ENCODE results near the gene GNGT1.

DNA sequence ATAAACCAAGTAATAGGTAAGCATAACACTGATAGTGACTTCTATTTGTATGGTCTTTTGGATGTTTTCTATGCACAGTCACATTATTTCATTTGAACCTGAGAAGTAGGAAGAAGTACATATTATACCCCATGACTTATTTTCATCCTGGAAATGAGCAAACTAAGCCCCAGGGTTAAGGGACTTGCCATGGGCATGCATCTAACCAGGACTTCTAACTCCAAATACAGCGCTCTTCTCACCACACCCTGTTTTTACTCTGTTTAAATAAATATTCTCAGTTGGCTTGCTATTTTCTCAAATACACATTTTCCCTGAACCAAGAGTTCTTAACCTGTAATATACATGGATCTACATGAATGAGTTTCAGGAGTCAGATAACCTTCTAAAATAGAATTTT is 31.5 kb downstream of the GNGT1 start:
- TF ChIP-seq FOXK2 (IDR thresholded peaks at IDR 0.05) (no peak), ELF4 (IDR thresholded peaks at IDR 0.05) (no peak), BHLHE40 (IDR thresholded peaks at IDR 0.05; ENCODE audit: borderline replicate concordance) (no peak), ARNT (IDR thresholded peaks at IDR 0.05) (no peak), SP1 (IDR thresholded peaks at IDR 0.05) (no peak), FOXA1 (IDR thresholded peaks at IDR 0.05) (no peak), TARDBP (IDR thresholded peaks at IDR 0.05) (no peak), ZNF384 (IDR thresholded peaks at IDR 0.05) (no peak), LEF1 (IDR thresholded peaks at IDR 0.05; ENCODE audit: borderline replicate concordance) (no peak), NFRKB (IDR thresholded peaks at IDR 0.05) (no peak), HDGF (IDR thresholded peaks at IDR 0.05; ENCODE audit: borderline replicate concordance) (no peak), FOXM1 (IDR thresholded peaks at IDR 0.05; ENCODE audit: borderline replicate concordance) (no peak)
- TF ChIP-seq, protein P1, sequence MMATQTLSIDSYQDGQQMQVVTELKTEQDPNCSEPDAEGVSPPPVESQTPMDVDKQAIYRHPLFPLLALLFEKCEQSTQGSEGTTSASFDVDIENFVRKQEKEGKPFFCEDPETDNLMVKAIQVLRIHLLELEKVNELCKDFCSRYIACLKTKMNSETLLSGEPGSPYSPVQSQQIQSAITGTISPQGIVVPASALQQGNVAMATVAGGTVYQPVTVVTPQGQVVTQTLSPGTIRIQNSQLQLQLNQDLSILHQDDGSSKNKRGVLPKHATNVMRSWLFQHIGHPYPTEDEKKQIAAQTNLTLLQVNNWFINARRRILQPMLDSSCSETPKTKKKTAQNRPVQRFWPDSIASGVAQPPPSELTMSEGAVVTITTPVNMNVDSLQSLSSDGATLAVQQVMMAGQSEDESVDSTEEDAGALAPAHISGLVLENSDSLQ (IDR thresholded peaks at IDR 0.05), result no peak

Measured in HEK293T (cell line).